HFFc6 (cell line): ENCODE results near the gene HOXB6. TPM values are rescaled to one million over a fixed set of nuclear protein-coding genes. Genes with fewer than 3 reads are reported as not detected.

ENCODE experiments used
- DNase-seq: peaks from one replicate; pipeline ENCODE4 v3.0.0-alpha.2; 2018
- H3K27ac Mint-ChIP-seq: 2 replicates; pipeline ENCODE4 v1.8.0; 2020; ENCODE audit warnings: mild to moderate bottlenecking, mixed read lengths
- H3K27me3 Mint-ChIP-seq: 2 replicates; pipeline ENCODE4 v1.8.0; 2021; ENCODE audit warnings: mild to moderate bottlenecking, moderate library complexity, mixed read lengths; ENCODE audit not compliant: insufficient read depth
- H3K36me3 Mint-ChIP-seq: 2 replicates; pipeline ENCODE4 v1.8.0; 2021; ENCODE audit warnings: low read depth, mixed read lengths
- H3K4me1 Mint-ChIP-seq: 2 replicates; pipeline ENCODE4 v1.8.0; 2020; ENCODE audit warnings: low read depth, mixed read lengths
- H3K4me3 Mint-ChIP-seq: 2 replicates; pipeline ENCODE4 v1.8.0; 2020; ENCODE audit warnings: mild to moderate bottlenecking, moderate library complexity, mixed read lengths
- H3K9me3 Mint-ChIP-seq: 2 replicates; pipeline ENCODE4 v1.8.0; 2020; ENCODE audit warnings: mild to moderate bottlenecking, mixed read lengths
- CTCF ChIP-seq: fragments of 200-600 bp; sonication (generic); IDR thresholded peaks from 2 replicates; pipeline ENCODE4 v1.5.0; 2021; ENCODE audit warnings: antibody characterized with exemption, mild to moderate bottlenecking
- total RNA-seq, 6 experiments: library from RNA; stranded (reverse); fragmentation: NEBNext Ultra II Directional; extraction: Animal tissue kit (Norgen Biotek cat#: 25700); gene quantifications; 2 replicates in 1 of 6; 3 replicates in 5 of 6; pipeline ENCODE4 v1.2.3, GENCODE V29; 2021

The HOXB6 gene
- total RNA-seq, 6 experiments from 2014 or later: not detected

- DNase-seq: no peak
- Mint-ChIP-seq H3K27ac (no peak overlapping the region), H3K27me3 (peaks cover 76% of the 10 kb centered on the region), H3K4me3 (no peak overlapping the region), H3K4me1 (peaks cover 6% of the 10 kb centered on the region; the same call in 1 of the 2 replicates), H3K9me3 (no peaks in the 10 kb centered on the region), H3K36me3 (no peaks in the 10 kb centered on the region)
- no peak for TF ChIP-seq CTCF
Measured at GRCh38 chr17:48645639-48646182, 40.9 kb upstream of the HOXB6 start.

GRCh38 chr17:48644910-48645557 lies 40.2 kb upstream of the HOXB6 start:
- peaks cover 79% of the 10 kb centered on the region for H3K27me3 Mint-ChIP-seq
- no peak overlapping the region for H3K4me3 Mint-ChIP-seq
- no peak overlapping the region for H3K27ac Mint-ChIP-seq
- H3K9me3 Mint-ChIP-seq: no peaks in the 10 kb centered on the region
- no peak for DNase-seq
- H3K4me1 Mint-ChIP-seq: peaks cover 6% of the 10 kb centered on the region; the same call in 1 of the 2 replicates
- no peaks in the 10 kb centered on the region for H3K36me3 Mint-ChIP-seq
- TF ChIP-seq CTCF: no peak

- no peak overlapping the region for H3K27ac Mint-ChIP-seq
- no peaks in the 10 kb centered on the region for H3K36me3 Mint-ChIP-seq
- TF ChIP-seq CTCF: no peak
- peaks cover 82% of the 10 kb centered on the region for H3K27me3 Mint-ChIP-seq
- H3K4me3 Mint-ChIP-seq: no peak overlapping the region
- DNase-seq: no peak
- peaks cover 6% of the 10 kb centered on the region; the same call in 1 of the 2 replicates for H3K4me1 Mint-ChIP-seq
- H3K9me3 Mint-ChIP-seq: no peaks in the 10 kb centered on the region
Measured at GRCh38 chr17:48644159-48644558, 39.4 kb upstream of the HOXB6 start.

- Mint-ChIP-seq H3K27me3 (peaks cover 87% of the 10 kb centered on the region), H3K4me1 (peaks cover 6% of the 10 kb centered on the region; the same call in 1 of the 2 replicates), H3K36me3 (no peaks in the 10 kb centered on the region), H3K27ac (no peak overlapping the region), H3K4me3 (no peak overlapping the region), H3K9me3 (no peaks in the 10 kb centered on the region)
- DNase-seq: no peak
- TF ChIP-seq CTCF: no peak
Measured at GRCh38 chr17:48643697-48644012, 38.9 kb upstream of the HOXB6 start.

- H3K36me3 Mint-ChIP-seq: no peaks in the 10 kb centered on the region
- peaks cover 85% of the 10 kb centered on the region for H3K27me3 Mint-ChIP-seq
- H3K9me3 Mint-ChIP-seq: no peaks in the 10 kb centered on the region
- peaks cover 10% of the 10 kb centered on the region for H3K4me1 Mint-ChIP-seq
- DNase-seq: no peak
- no peak overlapping the region for H3K27ac Mint-ChIP-seq
- TF ChIP-seq CTCF: no peak
- no peak overlapping the region for H3K4me3 Mint-ChIP-seq
Measured at GRCh38 chr17:48642843-48643696, 38.3 kb upstream of the HOXB6 start.
